IMR-90 (cell line): ENCODE results near the gene LNP1. TPM values are rescaled to one million over a fixed set of nuclear protein-coding genes. Genes with fewer than 3 reads are reported as not detected.

ENCODE experiments used
- ATAC-seq: fragments of 200-7000 bp; cut with Tn5 transposase; 2 replicates; pipeline ENCODE4 v1.9.1; 2020; ENCODE audit warnings: low read depth, mild to moderate bottlenecking, moderate library complexity
- BruUV-seq: library from RNA; stranded (reverse); fragments of 400-500 nt; replicated peaks from 2 replicates; lab custom pipeline; 2021; lab: Mats Ljungman, UMichigan
- CTCF ChIA-PET: fragments of 300-600 bp; formaldehyde crosslinking; extraction: SDS; loops from one replicate; lab custom pipeline; 2021; ENCODE audit warnings: antibody characterized with exemption; lab: Yijun Ruan, JAX
- POLR2A ChIA-PET: fragments of 300-600 bp; sonication (Branson Sonifier 250); formaldehyde crosslinking; loops from one replicate; lab custom pipeline; 2022; ENCODE audit warnings: antibody characterized with exemption; ENCODE audit not compliant: unreplicated experiment; lab: Charles Lee
- DNase-seq: peaks from one replicate; pipeline ENCODE4 v3.0.0; 2013
- H2AFZ ChIP-seq: replicated peaks from 2 replicates; pipeline ENCODE3; 2013; ENCODE audit warnings: low read length, mild to moderate bottlenecking; ENCODE audit not compliant: poor library complexity
- H2AK5ac ChIP-seq: 2 replicates; pipeline ENCODE4 v1.6.1; 2013; ENCODE audit warnings: low read depth, low read length, inconsistent platforms
- H2AK9ac ChIP-seq: replicated peaks from 2 replicates; pipeline ENCODE3; 2013; ENCODE audit warnings: mild to moderate bottlenecking, low read depth, low read length, moderate library complexity; ENCODE audit not compliant: poor library complexity
- H2BK120ac ChIP-seq: 2 replicates; pipeline ENCODE4 v1.6.1; 2013; ENCODE audit warnings: low read depth, low read length, inconsistent platforms
- H2BK15ac ChIP-seq: 3 replicates; pipeline ENCODE4 v1.6.1; 2013; ENCODE audit warnings: low read depth, low read length, inconsistent platforms
- H2BK20ac ChIP-seq: 2 replicates; pipeline ENCODE4 v1.6.1; 2013; ENCODE audit warnings: low read depth, mild to moderate bottlenecking, inconsistent platforms, low read length, moderate library complexity
- H2BK5ac ChIP-seq: 2 replicates; pipeline ENCODE4 v1.6.1; 2013; ENCODE audit warnings: mild to moderate bottlenecking, low read depth, low read length, inconsistent platforms; ENCODE audit not compliant: poor library complexity, severe bottlenecking
- H3K14ac ChIP-seq: replicated peaks from 2 replicates; pipeline ENCODE4 v1.6.1; 2013; ENCODE audit warnings: low read depth, low read length, inconsistent platforms
- H3K18ac ChIP-seq: 2 replicates; pipeline ENCODE4 v1.6.1; 2013; ENCODE audit warnings: low read depth, low read length, control low read depth
- H3K23ac ChIP-seq: 2 replicates; pipeline ENCODE4 v1.6.1; 2013; ENCODE audit warnings: low read depth, low read length, inconsistent platforms
- H3K27ac ChIP-seq: 2 replicates; pipeline ENCODE4 v1.5.1; 2013; ENCODE audit warnings: mild to moderate bottlenecking, control low read depth, low read length; ENCODE audit not compliant: insufficient read depth
- H3K27me3 ChIP-seq: 2 replicates; pipeline ENCODE4 v1.6.1; 2013; ENCODE audit warnings: low read length; ENCODE audit not compliant: control insufficient read depth, insufficient read depth
- H3K36me3 ChIP-seq: 2 replicates; pipeline ENCODE4 v1.6.1; 2013; ENCODE audit warnings: low read length, mixed read lengths; ENCODE audit not compliant: control insufficient read depth, insufficient read depth
- H3K4ac ChIP-seq: 2 replicates; pipeline ENCODE4 v1.6.1; 2013; ENCODE audit warnings: low read depth, low read length, inconsistent platforms
- H3K4me1 ChIP-seq: 2 replicates; pipeline ENCODE4 v1.6.1; 2013; ENCODE audit warnings: low read length, mixed read lengths; ENCODE audit not compliant: control insufficient read depth, insufficient read depth
- H3K4me2 ChIP-seq: 2 replicates; pipeline ENCODE4 v1.6.1; 2013; ENCODE audit warnings: low read depth, mild to moderate bottlenecking, control low read depth, low read length, moderate library complexity
- H3K4me3 ChIP-seq: 2 replicates; pipeline ENCODE4 v1.5.1; 2013; ENCODE audit warnings: low read depth, mild to moderate bottlenecking, control low read depth, low read length, moderate library complexity; ENCODE audit not compliant: insufficient read depth
- H3K56ac ChIP-seq: 2 replicates; pipeline ENCODE4 v1.6.1; 2013; ENCODE audit warnings: low read length, inconsistent platforms; ENCODE audit not compliant: insufficient read depth; ENCODE audit errors: extremely low read depth
- H3K79me1 ChIP-seq, 2 experiments: 2 replicates each; pipeline ENCODE4 v1.6.1; 2013; ENCODE audit warnings: low read length in 2 of 2, inconsistent platforms in 1 of 2, low read depth in 1 of 2
- H3K9ac ChIP-seq: 2 replicates; pipeline ENCODE4 v1.6.1; 2013; ENCODE audit warnings: low read depth, low read length, control low read depth
- H3K9me1 ChIP-seq: 2 replicates; pipeline ENCODE4 v1.6.1; 2013; ENCODE audit warnings: low read length, inconsistent platforms; ENCODE audit not compliant: insufficient read depth
- H3K9me3 ChIP-seq: 2 replicates; pipeline ENCODE4 v1.6.1; 2013; ENCODE audit warnings: low read length; ENCODE audit not compliant: control insufficient read depth, insufficient read depth
- H4K20me1 ChIP-seq: 2 replicates; pipeline ENCODE4 v1.6.1; 2013; ENCODE audit warnings: low read length, inconsistent platforms; ENCODE audit not compliant: insufficient read depth
- H4K5ac ChIP-seq: 2 replicates; pipeline ENCODE4 v1.6.1; 2013; ENCODE audit warnings: mild to moderate bottlenecking, low read depth, low read length, control low read depth
- H4K8ac ChIP-seq, 2 experiments: 2 replicates each; pipeline ENCODE4 v1.6.1; 2013; ENCODE audit warnings: low read depth in 2 of 2, low read length in 2 of 2, control low read depth in 1 of 2, inconsistent platforms in 1 of 2
- H4K91ac ChIP-seq: 2 replicates; pipeline ENCODE4 v1.6.1; 2013; ENCODE audit warnings: low read depth, low read length, inconsistent platforms; ENCODE audit not compliant: insufficient read depth
- BHLHE40 ChIP-seq: fragments of 150-350 bp; IDR thresholded peaks from 2 replicates; pipeline ENCODE4 v1.6.1; 2016; ENCODE audit warnings: mild to moderate bottlenecking, low read depth, low read length
- CEBPB ChIP-seq: IDR thresholded peaks from 2 replicates; pipeline ENCODE4 v1.6.1; 2012; ENCODE audit warnings: low read depth, low read length, improper control_type of control experiment
- CHD1 ChIP-seq: IDR thresholded peaks from 2 replicates; pipeline ENCODE4 v1.6.1; 2012; ENCODE audit warnings: low read depth, low read length, improper control_type of control experiment
- CTCF ChIP-seq: conservative IDR thresholded peaks from 2 replicates; pipeline ENCODE4 v1.5.1; 2012; ENCODE audit warnings: mild to moderate bottlenecking, low read depth, low read length, improper control_type of control experiment
- FOS ChIP-seq: fragments of 150-350 bp; IDR thresholded peaks from 2 replicates; pipeline ENCODE4 v1.6.1; 2016; ENCODE audit warnings: low read depth, low read length
- MAZ ChIP-seq: IDR thresholded peaks from 2 replicates; pipeline ENCODE4 v1.6.1; 2012; ENCODE audit warnings: low read depth, mild to moderate bottlenecking, low read length, improper control_type of control experiment, moderate library complexity, borderline replicate concordance
- MXI1 ChIP-seq: IDR thresholded peaks from 2 replicates; pipeline ENCODE4 v1.6.1; 2012; ENCODE audit warnings: low read depth, mild to moderate bottlenecking, low read length, moderate library complexity, borderline replicate concordance
- POLR2A ChIP-seq: IDR thresholded peaks from 2 replicates; pipeline ENCODE4 v1.6.1; 2012; ENCODE audit warnings: mild to moderate bottlenecking, low read depth, low read length
- RAD21 ChIP-seq: IDR thresholded peaks from 2 replicates; pipeline ENCODE4 v1.6.1; 2012; ENCODE audit warnings: low read length, improper control_type of control experiment
- RCOR1 ChIP-seq: IDR thresholded peaks from 2 replicates; pipeline ENCODE4 v1.6.1; 2012; ENCODE audit warnings: mild to moderate bottlenecking, low read length, improper control_type of control experiment; ENCODE audit not compliant: insufficient replicate concordance
- RFX5 ChIP-seq: IDR thresholded peaks from 2 replicates; pipeline ENCODE4 v1.8.0; 2012; ENCODE audit warnings: low read depth, mild to moderate bottlenecking, low read length, moderate library complexity
- SMC3 ChIP-seq: fragments of 150-350 bp; IDR thresholded peaks from 2 replicates; pipeline ENCODE4 v1.6.1; 2016; ENCODE audit warnings: low read depth, mild to moderate bottlenecking, antibody characterized with exemption, low read length, moderate library complexity
- USF2 ChIP-seq: fragments of 150-350 bp; IDR thresholded peaks from 2 replicates; pipeline ENCODE4 v1.6.1; 2017; ENCODE audit warnings: mild to moderate bottlenecking, antibody characterized with exemption, low read length, low read depth
- WGBS, 2 experiments: methylation state at CpG; one replicate each; pipeline versions ENCODE4 v1.1.5 to v1.1.7; 2013; ENCODE audit warnings: missing lambda C conversion rate in 2 of 2; ENCODE audit not compliant: insufficient read length in 1 of 2; ENCODE audit errors: extremely low coverage in 2 of 2; 5-methylcytosine and 5-hydroxymethylcytosine counted together
- dilution Hi-C: fragments of 300-500 bp; cut with HindIII; formaldehyde crosslinking; loops from one replicate; pipeline ENCODE4 v1.14.3; 2018; ENCODE audit warnings: low sequenced_read_pairs; ENCODE audit not compliant: unreplicated experiment
- in situ Hi-C: fragments of 300-500 bp; cut with MboI; formaldehyde crosslinking; loops from 3 replicates; pipeline ENCODE4 v1.14.3; 2019; ENCODE audit warnings: low sequenced_read_pairs, inconsistent platforms, mixed read lengths
- intact Hi-C: fragments of 100-400 bp; cut with micrococcal nuclease; formaldehyde crosslinking; loops from 2 replicates; pipeline ENCODE4 v1.10.0; 2022
- polyA plus RNA-seq, 3 experiments: library from polyadenylated mRNA; depleted of rRNA; stranded (reverse); fragments of >200 nt; gene quantifications; 2 replicates each; pipeline ENCODE4 v1.2.3, GENCODE V29; 2012; ENCODE audit warnings: low replicate concordance in 1 of 3
- total RNA-seq: library from RNA; depleted of rRNA; stranded (reverse); fragments of >200 nt; gene quantifications from 2 replicates; pipeline ENCODE4 v1.2.3, GENCODE V29; 2012

LNP1 gene
- total and polyA plus RNA-seq, 2 of the 4 experiments (the other 2 are of a cell fraction), result 2.2 to 2.4 TPM

GRCh38 chr3:100423611-100424010, 22.3 kb downstream of the LNP1 start:
- H3K56ac ChIP-seq, result no peak overlapping the region
- H3K4ac ChIP-seq, result no peak overlapping the region
- no peak overlapping the region for H3K9ac ChIP-seq
- no peak overlapping the region for H2BK20ac ChIP-seq
- H3K4me1 ChIP-seq, result no peaks in the 10 kb centered on the region; the same call in 1 of the 2 replicates
- no peaks in the 10 kb centered on the region for H3K9me3 ChIP-seq
- H4K20me1 ChIP-seq, result no peaks in the 10 kb centered on the region
- POLR2A ChIA-PET, result no interaction called here
- H3K9me1 ChIP-seq, result no peaks in the 10 kb centered on the region; the same call in 1 of the 2 replicates
- H4K8ac ChIP-seq, result no peak overlapping the region
- H3K79me1 ChIP-seq, result no peaks in the 10 kb centered on the region
- no peak overlapping the region for H3K4me2 ChIP-seq
- H4K5ac ChIP-seq, result no peak overlapping the region
- H2AK5ac ChIP-seq, result no peak overlapping the region
- H2BK5ac ChIP-seq, result no peak overlapping the region
- intact Hi-C loops, result no loop called here
- H3K23ac ChIP-seq, result no peak overlapping the region
- no peaks in the 10 kb centered on the region for H3K36me3 ChIP-seq
- ATAC-seq (no peak), DNase-seq (no peak)
- no peak overlapping the region for H2AK9ac ChIP-seq
- BruUV-seq, result no TSS peak
- no peaks in the 10 kb centered on the region for H3K27me3 ChIP-seq
- H4K91ac ChIP-seq, result no peak overlapping the region
- H3K18ac ChIP-seq, result no peak overlapping the region
- H2BK15ac ChIP-seq, result no peak overlapping the region
- no peak overlapping the region for H3K4me3 ChIP-seq
- no peak overlapping the region for H2AFZ ChIP-seq
- CTCF ChIA-PET, result interaction anchor here (0.7 kb wide), 1 partner anchor 9 kb away, joined by 3 read pairs; no protein-coding TSS in a partner anchor
- dilution Hi-C loops, result no loop called here
- TF ChIP-seq BHLHE40 (no peak), POLR2A (no peak), CEBPB (no peak), RAD21 (no peak), SMC3 (no peak), USF2 (no peak), MAZ (no peak), FOS (no peak), CTCF (no peak), MXI1 (no peak), RCOR1 (no peak), RFX5 (no peak), CHD1 (no peak)
- no peak overlapping the region for H3K27ac ChIP-seq
- H2BK120ac ChIP-seq, result no peak overlapping the region
- no peak overlapping the region for H3K14ac ChIP-seq
- WGBS, 2 experiments, result 100% methylated on average over 2 of the region's 5 CpGs; no CpG with 5 or more reads in 1 of the 2 experiments
- in situ Hi-C loops, result no loop called here
